Astrocyte of the cerebellum (primary cell): ENCODE measurements around the gene RIC1.

Experiments
- DNase-seq: peaks from one replicate; pipeline ENCODE4 v3.0.0-alpha.2; 2011; ENCODE audit warnings: low read depth
- H3K4me3 ChIP-seq: 2 replicates; pipeline ENCODE4 v1.5.1; 2011; ENCODE audit warnings: mild to moderate bottlenecking, low read depth, low read length, moderate library complexity
- in situ Hi-C: cut with HindIII; loops from 2 replicates; pipeline ENCODE4 v1.10.0; 2017; ENCODE audit warnings: low sequenced_read_pairs
- TF ChIP-seq, protein P1 (sequence below): IDR thresholded peaks from 2 replicates; pipeline ENCODE4 v1.5.1; 2012; ENCODE audit warnings: low read length, low read depth, moderate library complexity, mild to moderate bottlenecking; ENCODE audit errors: missing control alignments

Gene RIC1

DNA sequence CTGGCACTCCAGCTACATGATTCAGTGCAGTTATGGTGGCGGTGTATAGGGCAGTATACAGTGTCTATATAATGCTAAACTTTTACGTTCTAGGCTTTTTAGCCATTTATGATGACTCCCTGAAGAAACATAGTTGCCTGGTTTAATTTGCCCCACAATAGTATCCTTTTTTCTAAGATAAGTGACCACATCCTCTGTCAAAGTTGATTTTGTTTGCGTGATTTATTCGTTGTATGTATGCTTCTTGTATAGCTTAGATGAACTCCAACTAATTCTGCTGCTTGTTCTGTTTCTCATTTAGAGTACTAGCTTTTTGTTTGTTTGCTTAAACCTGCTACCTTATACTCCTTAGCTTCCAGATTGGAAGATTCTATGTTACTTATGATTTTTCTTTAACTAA, 120.4 kb downstream of the RIC1 start:
- TF ChIP-seq, protein P1, sequence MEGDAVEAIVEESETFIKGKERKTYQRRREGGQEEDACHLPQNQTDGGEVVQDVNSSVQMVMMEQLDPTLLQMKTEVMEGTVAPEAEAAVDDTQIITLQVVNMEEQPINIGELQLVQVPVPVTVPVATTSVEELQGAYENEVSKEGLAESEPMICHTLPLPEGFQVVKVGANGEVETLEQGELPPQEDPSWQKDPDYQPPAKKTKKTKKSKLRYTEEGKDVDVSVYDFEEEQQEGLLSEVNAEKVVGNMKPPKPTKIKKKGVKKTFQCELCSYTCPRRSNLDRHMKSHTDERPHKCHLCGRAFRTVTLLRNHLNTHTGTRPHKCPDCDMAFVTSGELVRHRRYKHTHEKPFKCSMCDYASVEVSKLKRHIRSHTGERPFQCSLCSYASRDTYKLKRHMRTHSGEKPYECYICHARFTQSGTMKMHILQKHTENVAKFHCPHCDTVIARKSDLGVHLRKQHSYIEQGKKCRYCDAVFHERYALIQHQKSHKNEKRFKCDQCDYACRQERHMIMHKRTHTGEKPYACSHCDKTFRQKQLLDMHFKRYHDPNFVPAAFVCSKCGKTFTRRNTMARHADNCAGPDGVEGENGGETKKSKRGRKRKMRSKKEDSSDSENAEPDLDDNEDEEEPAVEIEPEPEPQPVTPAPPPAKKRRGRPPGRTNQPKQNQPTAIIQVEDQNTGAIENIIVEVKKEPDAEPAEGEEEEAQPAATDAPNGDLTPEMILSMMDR = no peak
- in situ Hi-C loops = no loop called here

DNA sequence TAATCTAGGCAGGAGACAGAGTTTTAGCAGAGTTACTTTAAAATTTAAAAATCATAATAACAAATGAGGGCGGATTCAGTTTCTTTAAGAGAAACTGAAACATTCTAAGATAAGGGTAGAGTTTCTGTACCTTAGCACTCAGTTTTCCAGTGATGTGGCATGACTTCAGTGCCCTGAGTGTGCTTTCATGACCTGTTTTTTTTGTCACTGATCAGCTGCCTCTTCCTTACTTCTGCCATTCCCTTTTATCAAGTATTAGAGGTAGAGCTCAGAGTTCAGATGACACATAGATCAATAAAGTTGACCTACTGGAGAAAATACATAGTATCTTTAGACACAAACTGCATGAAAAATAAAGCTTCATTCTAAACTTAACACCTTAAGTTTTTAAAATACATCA, 121.7 kb downstream of the RIC1 start:
- DNase-seq = no peak
- H3K4me3 ChIP-seq = no peak overlapping the region
- in situ Hi-C loops = no loop called here
- TF ChIP-seq, protein P1 = no peak

More for the DNA sequence above, 120.4 kb downstream of the RIC1 start:
- no peak for DNase-seq
- H3K4me3 ChIP-seq = no peak overlapping the region

GRCh38 chr9:5756633-5757032, 127.7 kb downstream of the RIC1 start:
- no peak for DNase-seq
- TF ChIP-seq, protein P1 = no peak
- H3K4me3 ChIP-seq = no peak overlapping the region
- in situ Hi-C loops = no loop called here

DNA sequence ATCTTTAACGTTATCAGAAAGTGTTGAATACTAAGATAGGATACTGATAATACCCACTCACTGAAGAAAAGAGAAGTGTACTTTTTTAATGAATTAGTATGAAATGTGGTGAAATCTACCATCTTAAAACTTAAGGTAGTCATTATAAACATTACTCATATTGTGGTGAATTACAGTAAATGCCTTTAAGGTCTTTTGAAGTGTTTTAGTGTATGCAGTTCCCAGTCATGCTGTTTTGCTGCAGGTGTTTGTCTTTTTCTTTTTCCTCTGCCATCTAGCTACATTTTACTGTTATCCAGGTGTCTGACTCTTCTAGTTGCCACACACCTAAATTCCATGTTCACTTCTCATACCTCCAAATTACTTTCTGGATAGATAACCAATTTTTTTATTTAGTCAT, 131.4 kb downstream of the RIC1 start:
- no peak overlapping the region for H3K4me3 ChIP-seq
- no peak for DNase-seq
- TF ChIP-seq, protein P1 = no peak
- in situ Hi-C loops = no loop called here

DNA sequence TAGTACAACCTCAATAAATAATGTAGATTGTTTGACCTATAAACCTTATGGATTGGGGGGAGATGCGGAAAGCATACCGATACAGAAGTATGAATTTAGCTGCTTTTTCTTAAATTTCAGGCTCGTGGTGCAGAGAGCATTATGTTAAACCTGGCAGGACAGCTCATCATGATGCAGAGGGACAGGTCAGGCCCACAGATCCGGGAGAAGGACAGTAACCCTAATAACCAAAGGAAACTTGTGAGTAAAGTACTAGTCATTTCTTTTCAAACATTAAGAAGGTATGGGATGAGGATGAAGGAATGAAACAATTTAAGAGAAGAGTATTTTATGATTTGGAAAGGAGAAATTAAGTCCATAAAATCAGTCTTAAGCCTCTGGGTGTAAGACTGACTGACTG, 133.5 kb downstream of the RIC1 start:
- H3K4me3 ChIP-seq = no peak overlapping the region
- DNase-seq = no peak
- TF ChIP-seq, protein P1 = no peak
- in situ Hi-C loops = no loop called here

GRCh38 chr9:5764130-5764868, 135.4 kb downstream of the RIC1 start:
- no peak overlapping the region for H3K4me3 ChIP-seq
- TF ChIP-seq, protein P1 = no peak
- no peak for DNase-seq
- in situ Hi-C loops = no loop called here
